ENCODE data around the gene LSP1. TPM values are rescaled to one million over a fixed set of nuclear protein-coding genes. Genes with fewer than 3 reads are reported as not detected.

The LSP1 gene
- total and polyA plus RNA-seq, 2 of the 8 experiments (the other 6 are each of a cell fraction or from before 2014, with no cell fraction given) = 0.03 TPM; not detected in 1

DNA sequence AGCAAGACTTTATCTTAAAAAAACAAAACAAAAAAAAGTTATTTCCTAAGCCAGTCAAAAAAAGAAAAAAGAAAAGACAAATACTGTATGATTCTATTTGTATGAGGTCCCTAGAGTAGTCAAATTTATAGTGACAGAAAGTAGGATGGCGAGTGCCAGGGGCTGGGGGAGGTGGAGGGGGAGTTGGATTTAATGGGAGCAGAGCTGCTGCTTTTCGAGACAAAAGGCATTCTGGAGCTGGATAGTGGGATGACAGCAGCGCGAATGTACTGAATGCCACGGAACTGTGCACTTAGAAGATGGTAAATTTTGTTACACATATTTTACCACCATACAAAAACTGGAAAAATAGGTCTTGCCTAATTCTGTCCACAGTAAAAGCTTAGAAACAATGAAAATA lies 35.9 kb upstream of the LSP1 start (continued):
- TF ChIP-seq, protein P1, sequence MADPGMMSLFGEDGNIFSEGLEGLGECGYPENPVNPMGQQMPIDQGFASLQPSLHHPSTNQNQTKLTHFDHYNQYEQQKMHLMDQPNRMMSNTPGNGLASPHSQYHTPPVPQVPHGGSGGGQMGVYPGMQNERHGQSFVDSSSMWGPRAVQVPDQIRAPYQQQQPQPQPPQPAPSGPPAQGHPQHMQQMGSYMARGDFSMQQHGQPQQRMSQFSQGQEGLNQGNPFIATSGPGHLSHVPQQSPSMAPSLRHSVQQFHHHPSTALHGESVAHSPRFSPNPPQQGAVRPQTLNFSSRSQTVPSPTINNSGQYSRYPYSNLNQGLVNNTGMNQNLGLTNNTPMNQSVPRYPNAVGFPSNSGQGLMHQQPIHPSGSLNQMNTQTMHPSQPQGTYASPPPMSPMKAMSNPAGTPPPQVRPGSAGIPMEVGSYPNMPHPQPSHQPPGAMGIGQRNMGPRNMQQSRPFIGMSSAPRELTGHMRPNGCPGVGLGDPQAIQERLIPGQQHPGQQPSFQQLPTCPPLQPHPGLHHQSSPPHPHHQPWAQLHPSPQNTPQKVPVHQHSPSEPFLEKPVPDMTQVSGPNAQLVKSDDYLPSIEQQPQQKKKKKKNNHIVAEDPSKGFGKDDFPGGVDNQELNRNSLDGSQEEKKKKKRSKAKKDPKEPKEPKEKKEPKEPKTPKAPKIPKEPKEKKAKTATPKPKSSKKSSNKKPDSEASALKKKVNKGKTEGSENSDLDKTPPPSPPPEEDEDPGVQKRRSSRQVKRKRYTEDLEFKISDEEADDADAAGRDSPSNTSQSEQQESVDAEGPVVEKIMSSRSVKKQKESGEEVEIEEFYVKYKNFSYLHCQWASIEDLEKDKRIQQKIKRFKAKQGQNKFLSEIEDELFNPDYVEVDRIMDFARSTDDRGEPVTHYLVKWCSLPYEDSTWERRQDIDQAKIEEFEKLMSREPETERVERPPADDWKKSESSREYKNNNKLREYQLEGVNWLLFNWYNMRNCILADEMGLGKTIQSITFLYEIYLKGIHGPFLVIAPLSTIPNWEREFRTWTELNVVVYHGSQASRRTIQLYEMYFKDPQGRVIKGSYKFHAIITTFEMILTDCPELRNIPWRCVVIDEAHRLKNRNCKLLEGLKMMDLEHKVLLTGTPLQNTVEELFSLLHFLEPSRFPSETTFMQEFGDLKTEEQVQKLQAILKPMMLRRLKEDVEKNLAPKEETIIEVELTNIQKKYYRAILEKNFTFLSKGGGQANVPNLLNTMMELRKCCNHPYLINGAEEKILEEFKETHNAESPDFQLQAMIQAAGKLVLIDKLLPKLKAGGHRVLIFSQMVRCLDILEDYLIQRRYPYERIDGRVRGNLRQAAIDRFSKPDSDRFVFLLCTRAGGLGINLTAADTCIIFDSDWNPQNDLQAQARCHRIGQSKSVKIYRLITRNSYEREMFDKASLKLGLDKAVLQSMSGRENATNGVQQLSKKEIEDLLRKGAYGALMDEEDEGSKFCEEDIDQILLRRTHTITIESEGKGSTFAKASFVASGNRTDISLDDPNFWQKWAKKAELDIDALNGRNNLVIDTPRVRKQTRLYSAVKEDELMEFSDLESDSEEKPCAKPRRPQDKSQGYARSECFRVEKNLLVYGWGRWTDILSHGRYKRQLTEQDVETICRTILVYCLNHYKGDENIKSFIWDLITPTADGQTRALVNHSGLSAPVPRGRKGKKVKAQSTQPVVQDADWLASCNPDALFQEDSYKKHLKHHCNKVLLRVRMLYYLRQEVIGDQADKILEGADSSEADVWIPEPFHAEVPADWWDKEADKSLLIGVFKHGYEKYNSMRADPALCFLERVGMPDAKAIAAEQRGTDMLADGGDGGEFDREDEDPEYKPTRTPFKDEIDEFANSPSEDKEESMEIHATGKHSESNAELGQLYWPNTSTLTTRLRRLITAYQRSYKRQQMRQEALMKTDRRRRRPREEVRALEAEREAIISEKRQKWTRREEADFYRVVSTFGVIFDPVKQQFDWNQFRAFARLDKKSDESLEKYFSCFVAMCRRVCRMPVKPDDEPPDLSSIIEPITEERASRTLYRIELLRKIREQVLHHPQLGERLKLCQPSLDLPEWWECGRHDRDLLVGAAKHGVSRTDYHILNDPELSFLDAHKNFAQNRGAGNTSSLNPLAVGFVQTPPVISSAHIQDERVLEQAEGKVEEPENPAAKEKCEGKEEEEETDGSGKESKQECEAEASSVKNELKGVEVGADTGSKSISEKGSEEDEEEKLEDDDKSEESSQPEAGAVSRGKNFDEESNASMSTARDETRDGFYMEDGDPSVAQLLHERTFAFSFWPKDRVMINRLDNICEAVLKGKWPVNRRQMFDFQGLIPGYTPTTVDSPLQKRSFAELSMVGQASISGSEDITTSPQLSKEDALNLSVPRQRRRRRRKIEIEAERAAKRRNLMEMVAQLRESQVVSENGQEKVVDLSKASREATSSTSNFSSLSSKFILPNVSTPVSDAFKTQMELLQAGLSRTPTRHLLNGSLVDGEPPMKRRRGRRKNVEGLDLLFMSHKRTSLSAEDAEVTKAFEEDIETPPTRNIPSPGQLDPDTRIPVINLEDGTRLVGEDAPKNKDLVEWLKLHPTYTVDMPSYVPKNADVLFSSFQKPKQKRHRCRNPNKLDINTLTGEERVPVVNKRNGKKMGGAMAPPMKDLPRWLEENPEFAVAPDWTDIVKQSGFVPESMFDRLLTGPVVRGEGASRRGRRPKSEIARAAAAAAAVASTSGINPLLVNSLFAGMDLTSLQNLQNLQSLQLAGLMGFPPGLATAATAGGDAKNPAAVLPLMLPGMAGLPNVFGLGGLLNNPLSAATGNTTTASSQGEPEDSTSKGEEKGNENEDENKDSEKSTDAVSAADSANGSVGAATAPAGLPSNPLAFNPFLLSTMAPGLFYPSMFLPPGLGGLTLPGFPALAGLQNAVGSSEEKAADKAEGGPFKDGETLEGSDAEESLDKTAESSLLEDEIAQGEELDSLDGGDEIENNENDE (IDR thresholded peaks at IDR 0.05; ENCODE audit: insufficient replicate concordance, low read length) = no peak
- TF ChIP-seq SAP30 (IDR thresholded peaks at IDR 0.05; ENCODE audit: insufficient read depth, insufficient replicate concordance, low read length) = no peak
- TF ChIP-seq CBX8 (IDR thresholded peaks at IDR 0.05; ENCODE audit: borderline replicate concordance, low read depth, low read length) = no peak
- no peak for TF ChIP-seq POLR2A (IDR thresholded peaks at IDR 0.05; ENCODE audit: control extremely low read depth in 1 of 2, low read depth in 2 of 2, low read length in 2 of 2)
- no peak for TF ChIP-seq SP4 (IDR thresholded peaks at IDR 0.05; ENCODE audit: low read length)
- TF ChIP-seq RXRA (IDR thresholded peaks at IDR 0.05; ENCODE audit: insufficient read depth, low read depth, low read length) = no peak

All from H1 (cell line).